Measurements from ENCODE around the gene ZNF737. TPM values are rescaled to one million over a fixed set of nuclear protein-coding genes. Genes with fewer than 3 reads are reported as not detected.
"Not testable (repeated sequence)": the region's sequence is repeated elsewhere in the genome, so short reads cannot be mapped to it uniquely, and the experiment has no call there.

ZNF737 gene
- 10 to 100 TPM in 1 of 2 donors, 1 to 10 TPM in 1; 6.9 to 10.0 TPM for total RNA-seq
- long read RNA-seq, donor 1 = 0 reads
- long read RNA-seq, donor 2, partial matches to known transcripts = 0 of 2 reads
- long read RNA-seq, donor 2, other reads (novel, unspliced or antisense) = 1 of 2 reads

- intact Hi-C loops (cut with DNase I) = no loop called here
- DNase-seq (ENCODE audit: low spot score) = peak; percentile 98
Measured at GRCh38 chr19:20565321-20566018, at the start of gene ZNF737. Gene ZNF737, minus strand, starts transcription at chr19:20565781. Its CDS starts 141 bp downstream, at chr19:20565640.

GRCh38 chr19:20614971-20615370 is 49.4 kb upstream of the ZNF737 start:
- DNase-seq (ENCODE audit: low spot score) = not testable (repeated sequence)
- intact Hi-C loops (cut with DNase I) = loop anchor here in 1 of 2 donors (5.0 kb wide), 1 partner anchor 87 kb away; no protein-coding TSS in a partner anchor

DNA sequence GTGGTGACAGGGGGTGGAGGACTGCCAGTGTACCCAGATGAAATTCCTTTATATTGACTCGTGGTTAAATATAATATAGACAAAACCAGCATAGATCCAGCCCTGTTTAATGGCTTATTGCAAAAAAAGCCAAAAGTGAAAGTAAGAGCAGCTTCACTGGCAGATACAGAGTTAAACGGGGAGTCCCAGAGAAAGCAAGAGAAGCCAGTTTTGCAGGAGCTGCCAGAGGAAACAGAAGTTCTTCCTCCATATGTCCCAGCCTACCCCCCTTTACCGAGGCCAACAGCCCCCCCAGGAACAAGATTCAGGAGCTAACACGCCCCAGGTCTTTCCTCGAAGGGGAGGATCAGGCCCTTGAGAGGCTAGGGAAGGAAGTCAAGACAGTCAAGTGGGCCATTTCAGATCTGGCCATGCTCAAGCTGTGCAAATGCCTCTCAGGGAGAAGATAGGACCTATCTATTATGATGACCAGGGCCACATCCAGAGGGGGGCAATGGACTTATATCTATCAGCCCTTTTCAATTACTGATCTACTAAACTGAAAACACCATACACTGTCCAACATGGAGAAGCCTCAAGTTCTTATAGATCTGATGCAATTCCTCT is 47.2 kb upstream of the ZNF737 start:
- intact Hi-C loops (cut with DNase I) = no loop called here
- DNase-seq (ENCODE audit: low spot score) = no peak

DNA sequence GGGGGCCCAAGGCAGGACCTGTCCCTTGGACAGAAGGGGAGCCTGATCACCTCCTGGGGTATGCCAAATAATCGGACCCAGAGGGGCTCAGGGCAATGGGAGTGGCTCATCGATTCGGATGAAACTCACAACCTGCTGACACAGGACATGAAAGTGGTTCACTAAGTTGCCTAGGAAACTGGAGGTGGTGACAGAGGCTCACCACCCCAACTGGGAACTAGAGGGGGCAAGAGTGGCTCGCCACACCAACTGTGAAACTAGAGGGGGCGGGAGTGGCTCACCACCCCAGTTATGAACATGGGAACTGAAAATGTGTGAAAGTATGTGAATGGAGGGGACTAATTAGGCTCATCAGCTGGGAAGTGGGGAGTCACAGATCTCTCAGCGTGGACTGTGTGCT is 46.3 kb upstream of the ZNF737 start:
- no peak for DNase-seq (ENCODE audit: low spot score)
- intact Hi-C loops (cut with DNase I) = loop anchor here in 1 of 2 donors (2.0 kb wide), 1 partner anchor 63 kb away; no protein-coding TSS in a partner anchor

DNA sequence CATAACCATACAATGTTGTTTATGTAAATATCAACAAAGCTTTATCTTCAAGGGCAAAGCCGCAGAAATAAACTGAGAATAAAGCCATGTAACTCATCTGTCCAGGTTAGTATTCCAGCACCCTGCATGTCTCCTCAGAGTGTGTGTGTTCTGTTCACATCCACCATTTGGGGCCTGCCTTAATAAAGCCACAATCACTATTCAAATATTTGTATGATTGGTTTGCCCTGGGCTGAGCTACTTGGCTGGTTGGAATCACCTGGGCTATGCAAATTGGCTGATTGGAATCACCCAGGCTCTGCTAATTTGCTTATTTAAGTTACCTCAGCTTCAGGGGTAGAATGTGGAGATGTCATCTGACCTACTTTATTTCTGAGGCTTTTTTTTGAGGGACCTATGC is 42.4 kb upstream of the ZNF737 start:
- intact Hi-C loops (cut with DNase I) = no loop called here
- DNase-seq (ENCODE audit: low spot score) = no peak

DNA sequence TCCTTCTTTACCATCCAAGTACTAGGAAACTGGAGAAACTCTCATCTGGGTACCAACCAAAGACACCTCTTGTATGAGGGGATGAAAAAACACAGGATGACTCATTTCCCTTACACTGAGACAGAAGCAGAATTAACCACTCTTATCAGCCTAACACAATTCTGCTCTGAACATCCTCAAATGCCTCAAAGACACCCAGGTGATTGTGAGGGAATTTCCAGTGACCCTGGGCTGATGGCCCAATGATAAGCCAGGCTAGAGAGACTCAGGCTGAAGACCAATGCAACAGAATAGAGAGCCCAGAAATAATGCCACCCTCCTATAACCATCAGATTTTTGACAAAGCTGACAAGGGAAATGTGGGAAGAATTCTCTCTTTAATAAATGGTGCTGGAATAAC is 7.0 kb downstream of the ZNF737 start:
- no peak for DNase-seq (ENCODE audit: low spot score)
- intact Hi-C loops (cut with DNase I) = no loop called here

DNA sequence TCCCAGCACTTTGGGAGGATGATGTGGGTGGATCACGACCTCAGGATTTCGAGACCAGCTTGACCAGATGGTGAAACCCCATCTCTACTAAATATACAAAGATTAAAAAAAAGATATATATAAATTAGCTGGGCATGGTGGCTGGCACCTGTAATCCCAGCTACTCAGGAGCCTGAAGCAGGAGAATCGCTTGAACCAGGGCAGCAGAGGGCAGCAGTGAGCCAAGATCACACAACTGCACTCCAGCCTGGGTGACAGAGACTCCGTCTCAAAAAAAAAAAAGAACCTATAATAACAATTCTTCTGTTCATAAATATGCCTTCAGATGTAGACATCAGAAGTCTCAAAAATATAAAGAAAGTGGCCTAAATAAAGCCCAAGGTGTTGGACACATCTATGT is 7.6 kb downstream of the ZNF737 start:
- DNase-seq (ENCODE audit: low spot score) = no peak
- intact Hi-C loops (cut with DNase I) = no loop called here

DNA sequence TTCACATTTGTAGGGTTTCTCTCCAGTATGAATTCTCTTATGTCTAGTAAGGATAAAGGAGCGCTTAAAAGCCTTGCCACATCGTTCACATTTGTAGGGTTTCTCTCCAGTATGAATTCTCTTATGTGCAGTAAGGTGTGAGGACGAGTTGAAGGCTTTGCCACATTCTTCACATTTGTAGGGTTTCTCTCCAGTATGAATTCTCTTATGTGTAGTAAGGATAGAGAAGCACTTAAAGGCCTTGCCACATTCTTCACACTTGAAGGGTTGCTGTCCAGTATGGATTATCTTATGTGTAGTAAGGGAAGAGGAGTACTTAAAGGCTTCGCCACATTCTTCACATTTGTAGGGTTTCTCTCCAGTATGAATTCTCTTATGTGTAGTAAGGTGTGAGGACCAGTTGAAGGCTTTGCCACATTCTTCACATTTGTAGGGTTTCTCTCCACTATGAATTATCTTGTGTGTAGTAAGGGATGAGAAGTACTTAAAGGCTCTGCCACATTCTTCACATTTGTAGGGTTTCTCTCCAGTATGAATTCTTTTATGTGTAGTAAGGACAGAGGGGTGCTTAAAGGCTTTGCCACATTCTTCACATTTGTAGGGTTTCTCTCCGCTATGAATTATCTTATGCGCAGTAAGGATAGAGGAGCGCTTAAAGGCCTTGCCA is 20.8 kb downstream of the ZNF737 start:
- DNase-seq (ENCODE audit: low spot score); intact Hi-C loops (cut with DNase I): not testable (repeated sequence)

DNA sequence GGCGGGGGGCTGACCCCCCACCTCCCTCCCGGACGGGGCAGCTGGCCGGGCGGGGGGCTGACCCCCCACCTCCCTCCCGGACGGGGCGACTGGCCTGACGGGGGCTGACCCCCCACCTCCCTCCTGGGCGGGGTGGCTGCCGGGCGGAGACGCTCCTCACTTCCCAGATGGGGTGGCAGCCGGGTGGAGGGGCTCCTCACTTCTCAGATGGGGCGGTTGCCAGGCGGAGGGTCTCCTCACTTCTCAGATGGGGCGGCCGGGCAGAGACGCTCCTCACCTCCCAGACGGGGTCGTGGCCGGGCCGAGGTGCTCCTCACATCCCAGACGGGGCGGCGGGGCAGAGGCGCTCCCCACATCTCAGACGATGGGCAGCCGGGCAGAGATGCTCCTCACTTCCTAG is 35.3 kb downstream of the ZNF737 start:
- DNase-seq (ENCODE audit: low spot score); intact Hi-C loops (cut with DNase I): not testable (repeated sequence)

DNA sequence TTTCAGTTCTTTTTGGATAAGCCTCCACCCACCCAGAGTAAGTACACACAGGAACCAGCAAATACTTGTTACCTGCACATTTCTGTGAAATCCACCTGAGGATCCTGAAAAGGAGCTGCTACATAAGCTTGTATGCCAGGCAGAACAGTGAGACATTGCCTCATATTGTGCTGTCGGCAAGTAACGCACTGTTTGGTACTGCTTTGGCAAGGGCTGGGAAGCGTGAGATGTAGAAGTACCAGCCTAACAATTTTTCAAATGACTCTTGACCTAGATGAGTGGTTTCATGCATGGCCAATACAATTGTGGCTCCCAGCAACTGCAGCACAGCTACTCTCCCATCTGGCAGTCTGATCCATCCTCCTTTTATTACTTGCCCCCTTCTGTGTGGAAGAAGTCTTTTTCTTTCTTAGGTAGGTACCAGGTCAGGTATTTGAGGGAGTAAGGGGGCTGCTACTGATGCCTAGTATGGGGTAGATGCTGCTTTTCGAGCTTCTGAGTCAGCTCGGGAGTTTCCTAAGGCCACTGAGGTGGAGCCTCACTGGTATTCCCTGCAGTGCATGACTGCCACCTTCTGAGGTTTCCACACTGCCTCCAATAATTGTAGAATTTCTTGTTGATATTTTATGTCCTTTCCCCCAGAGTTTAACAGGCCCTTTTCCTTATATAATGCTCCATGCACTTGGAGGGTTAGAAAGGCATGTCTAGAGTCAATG is 52.2 kb downstream of the ZNF737 start:
- DNase-seq (ENCODE audit: low spot score) = no peak
- intact Hi-C loops (cut with DNase I) = no loop called here

DNA sequence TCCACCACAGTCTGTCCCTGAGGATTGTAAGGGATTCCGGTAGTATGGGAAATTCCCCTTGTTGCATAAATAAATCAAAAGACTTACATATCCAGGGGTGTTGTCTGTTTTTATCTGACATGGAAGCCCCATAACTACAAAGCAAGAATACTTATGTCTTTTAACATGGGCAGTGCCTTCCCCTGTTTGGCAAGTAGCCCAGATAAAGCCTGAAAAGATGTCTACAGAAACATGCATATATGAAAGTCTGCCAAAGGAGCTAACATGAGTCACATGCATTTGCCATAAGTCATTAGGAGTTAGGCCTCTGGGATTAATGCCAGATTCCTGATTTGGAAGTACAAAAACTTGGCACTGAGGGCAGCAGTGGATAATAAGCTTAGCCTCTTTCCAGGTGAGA is 62.1 kb downstream of the ZNF737 start:
- no peak for DNase-seq (ENCODE audit: low spot score)
- intact Hi-C loops (cut with DNase I) = no loop called here

Other genes starting within 250 kb of the ZNF737 start
- 10 to 100 TPM; 16.1 to 18.0 TPM for gene ZNF626, start 95.8 kb upstream of the ZNF737 start, total RNA-seq
- 1 to 10 TPM; 5.2 to 5.4 TPM for gene ZNF66, start 210.5 kb upstream of the ZNF737 start, total RNA-seq